Panc1 (cell line): Measurements from ENCODE around the gene WDR11. TPM values are rescaled to one million over a fixed set of nuclear protein-coding genes. Genes with fewer than 3 reads are reported as not detected.

ENCODE experiments used
- ATAC-seq: fragments of 200-7000 bp; cut with Tn5 transposase; 2 replicates; pipeline ENCODE4 v1.9.1; 2020; ENCODE audit warnings: mild to moderate bottlenecking, moderate library complexity
- BruUV-seq: library from RNA; stranded (reverse); fragments of 400-500 nt; replicated peaks from 2 replicates; lab custom pipeline; 2021; lab: Mats Ljungman, UMichigan
- CTCF ChIA-PET: fragments of 300-600 bp; sonication (Branson Sonifier 250); formaldehyde crosslinking; loops from one replicate; lab custom pipeline; 2022; ENCODE audit warnings: antibody characterized with exemption; lab: Charles Lee
- POLR2A ChIA-PET: fragments of 300-600 bp; sonication (Branson Sonifier 250); formaldehyde crosslinking; loops from one replicate; lab custom pipeline; 2022; ENCODE audit warnings: antibody characterized with exemption; lab: Charles Lee
- DNase-seq: peaks from one replicate; pipeline ENCODE4 v3.0.0-alpha.2; 2010; ENCODE audit warnings: low read depth, low spot score
- H3K27ac ChIP-seq: 2 replicates; pipeline ENCODE4 v1.5.1; 2011; ENCODE audit warnings: mild to moderate bottlenecking, low read length, inconsistent platforms
- H3K27me3 ChIP-seq: fragments of 200-500 bp; sonication (Bioruptor generic); 2 replicates; pipeline ENCODE4 v1.6.0; 2014; ENCODE audit warnings: low read length, inconsistent platforms; ENCODE audit not compliant: control insufficient read depth, insufficient read depth
- H3K36me3 ChIP-seq: fragments of 200-500 bp; sonication (Bioruptor generic); 2 replicates; pipeline ENCODE4 v1.5.1; 2014; ENCODE audit warnings: inconsistent platforms, mild to moderate bottlenecking, low read length, moderate library complexity; ENCODE audit not compliant: control insufficient read depth, insufficient read depth
- H3K4me1 ChIP-seq: 2 replicates; pipeline ENCODE4 v1.5.1; 2011; ENCODE audit warnings: inconsistent platforms, mild to moderate bottlenecking, low read length, moderate library complexity; ENCODE audit not compliant: control insufficient read depth, insufficient read depth
- H3K4me3 ChIP-seq, 2 experiments: 2 replicates each; pipeline ENCODE4 v1.5.1; 2011 to 2012; ENCODE audit warnings: low read depth in 2 of 2, low read length in 2 of 2, mild to moderate bottlenecking in 2 of 2, inconsistent platforms in 1 of 2, moderate library complexity in 1 of 2
- H3K9me3 ChIP-seq: fragments of 200-500 bp; sonication (Bioruptor generic); 2 replicates; pipeline ENCODE4 v1.5.1; 2014; ENCODE audit warnings: low read depth, mild to moderate bottlenecking, inconsistent platforms, low read length, moderate library complexity; ENCODE audit not compliant: control insufficient read depth, insufficient read depth
- POLR2AphosphoS5 ChIP-seq: IDR thresholded peaks from 2 replicates; pipeline ENCODE4 v1.6.1; 2012; ENCODE audit warnings: mild to moderate bottlenecking, low read depth, low read length, moderate library complexity
- SIN3A ChIP-seq: IDR thresholded peaks from 2 replicates; pipeline ENCODE4 v1.6.1; 2012; ENCODE audit warnings: low read depth, mild to moderate bottlenecking, low read length, moderate library complexity, borderline replicate concordance; ENCODE audit not compliant: insufficient read depth
- TCF7L2 ChIP-seq: IDR thresholded peaks from 2 replicates; pipeline ENCODE4 v1.6.1; 2011; ENCODE audit warnings: mild to moderate bottlenecking, low read depth, low read length, inconsistent platforms
- in situ Hi-C: cut with HindIII; loops from 2 replicates; pipeline ENCODE4 v1.10.0; 2016; ENCODE audit warnings: low sequenced_read_pairs, low pct_unique_long_range_greater_than_20kb
- intact Hi-C: fragments of 100-400 bp; cut with micrococcal nuclease; formaldehyde crosslinking; loops from one replicate; pipeline ENCODE4 v1.10.0; 2022; ENCODE audit not compliant: unreplicated experiment
- total RNA-seq: library from RNA; stranded (reverse); gene quantifications from one replicate; pipeline ENCODE4 v1.2.1, GENCODE V29; 2021; ENCODE audit not compliant: unreplicated experiment
- TF ChIP-seq, protein P1 (sequence below): fragments of 450-650 bp; IDR thresholded peaks from 2 replicates; pipeline ENCODE4 v1.5.1; 2017; ENCODE audit warnings: mild to moderate bottlenecking
- TF ChIP-seq, protein P2 (sequence below), 2 experiments: IDR thresholded peaks; 2 replicates each; pipeline ENCODE4 v1.6.1; 2011 to 2012; ENCODE audit warnings: low read depth in 2 of 2, control low read depth in 1 of 2, low read length in 1 of 2, mild to moderate bottlenecking in 1 of 2, moderate library complexity in 1 of 2; ENCODE audit not compliant: insufficient read depth in 1 of 2

Gene WDR11
- total RNA-seq, 1 experiment from 2014 or later: 59.3 TPM

DNA sequence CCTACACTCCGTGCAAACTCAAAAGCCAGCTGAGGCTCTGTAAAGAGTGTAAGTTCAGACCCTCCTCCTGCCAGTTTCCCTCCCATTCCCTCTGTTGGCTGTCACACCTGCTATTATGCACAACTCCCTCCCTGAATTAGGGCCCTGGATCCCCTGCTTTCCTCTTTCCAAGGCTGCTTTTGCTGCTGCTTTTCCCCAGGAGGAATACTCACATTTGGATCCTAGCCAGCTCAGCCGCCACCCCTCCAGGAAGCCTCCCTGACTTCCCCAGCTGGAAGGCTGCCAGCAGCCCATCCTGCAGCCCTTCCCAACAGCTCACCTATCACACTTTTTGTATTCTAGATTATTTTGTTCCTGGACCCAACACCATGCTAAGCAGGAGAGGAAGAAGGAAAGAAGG lies 40.9 kb upstream of the WDR11 start:
- H3K9me3 ChIP-seq: no peaks in the 10 kb centered on the region
- TF ChIP-seq TCF7L2: no peak
- no TSS peak for BruUV-seq
- no peak for DNase-seq
- no peak for ATAC-seq
- H3K4me3 ChIP-seq: no peak overlapping the region
- peaks cover 38% of the 10 kb centered on the region for H3K27me3 ChIP-seq
- H3K27ac ChIP-seq: no peak overlapping the region
- H3K4me1 ChIP-seq: no peaks in the 10 kb centered on the region
- intact Hi-C loops (no loop called here), in situ Hi-C loops (no loop called here)
- H3K36me3 ChIP-seq: no peaks in the 10 kb centered on the region
- ChIA-PET CTCF (no interaction called here), POLR2A (no interaction called here)

DNA sequence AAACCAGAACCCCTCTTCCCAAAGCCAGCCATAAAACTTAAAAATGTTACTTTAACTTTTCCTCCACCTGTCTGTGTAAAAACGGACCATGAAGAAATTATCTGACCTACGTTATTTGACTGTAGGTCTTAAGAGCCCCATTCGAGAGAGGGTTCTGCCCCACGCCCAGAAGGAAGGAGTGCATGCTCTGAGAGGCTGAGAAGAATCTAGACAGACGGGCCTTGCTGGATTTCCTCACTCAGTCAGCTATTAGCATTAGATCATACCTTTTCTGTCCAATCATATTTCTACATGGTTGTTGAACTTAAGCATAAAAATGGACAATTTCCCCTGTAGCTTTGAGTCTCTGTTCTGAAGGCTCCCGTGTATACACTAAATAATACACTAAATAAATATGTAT lies 38.1 kb upstream of the WDR11 start:
- POLR2A ChIA-PET: no interaction called here
- CTCF ChIA-PET: no interaction called here
- Histone ChIP-seq H3K9me3 (no peaks in the 10 kb centered on the region), H3K27me3 (peaks cover 31% of the 10 kb centered on the region), H3K27ac (no peak overlapping the region), H3K36me3 (no peaks in the 10 kb centered on the region), H3K4me3 (no peak overlapping the region), H3K4me1 (no peaks in the 10 kb centered on the region)
- TF ChIP-seq, protein P1, sequence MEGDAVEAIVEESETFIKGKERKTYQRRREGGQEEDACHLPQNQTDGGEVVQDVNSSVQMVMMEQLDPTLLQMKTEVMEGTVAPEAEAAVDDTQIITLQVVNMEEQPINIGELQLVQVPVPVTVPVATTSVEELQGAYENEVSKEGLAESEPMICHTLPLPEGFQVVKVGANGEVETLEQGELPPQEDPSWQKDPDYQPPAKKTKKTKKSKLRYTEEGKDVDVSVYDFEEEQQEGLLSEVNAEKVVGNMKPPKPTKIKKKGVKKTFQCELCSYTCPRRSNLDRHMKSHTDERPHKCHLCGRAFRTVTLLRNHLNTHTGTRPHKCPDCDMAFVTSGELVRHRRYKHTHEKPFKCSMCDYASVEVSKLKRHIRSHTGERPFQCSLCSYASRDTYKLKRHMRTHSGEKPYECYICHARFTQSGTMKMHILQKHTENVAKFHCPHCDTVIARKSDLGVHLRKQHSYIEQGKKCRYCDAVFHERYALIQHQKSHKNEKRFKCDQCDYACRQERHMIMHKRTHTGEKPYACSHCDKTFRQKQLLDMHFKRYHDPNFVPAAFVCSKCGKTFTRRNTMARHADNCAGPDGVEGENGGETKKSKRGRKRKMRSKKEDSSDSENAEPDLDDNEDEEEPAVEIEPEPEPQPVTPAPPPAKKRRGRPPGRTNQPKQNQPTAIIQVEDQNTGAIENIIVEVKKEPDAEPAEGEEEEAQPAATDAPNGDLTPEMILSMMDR: no peak
- TF ChIP-seq, protein P2, sequence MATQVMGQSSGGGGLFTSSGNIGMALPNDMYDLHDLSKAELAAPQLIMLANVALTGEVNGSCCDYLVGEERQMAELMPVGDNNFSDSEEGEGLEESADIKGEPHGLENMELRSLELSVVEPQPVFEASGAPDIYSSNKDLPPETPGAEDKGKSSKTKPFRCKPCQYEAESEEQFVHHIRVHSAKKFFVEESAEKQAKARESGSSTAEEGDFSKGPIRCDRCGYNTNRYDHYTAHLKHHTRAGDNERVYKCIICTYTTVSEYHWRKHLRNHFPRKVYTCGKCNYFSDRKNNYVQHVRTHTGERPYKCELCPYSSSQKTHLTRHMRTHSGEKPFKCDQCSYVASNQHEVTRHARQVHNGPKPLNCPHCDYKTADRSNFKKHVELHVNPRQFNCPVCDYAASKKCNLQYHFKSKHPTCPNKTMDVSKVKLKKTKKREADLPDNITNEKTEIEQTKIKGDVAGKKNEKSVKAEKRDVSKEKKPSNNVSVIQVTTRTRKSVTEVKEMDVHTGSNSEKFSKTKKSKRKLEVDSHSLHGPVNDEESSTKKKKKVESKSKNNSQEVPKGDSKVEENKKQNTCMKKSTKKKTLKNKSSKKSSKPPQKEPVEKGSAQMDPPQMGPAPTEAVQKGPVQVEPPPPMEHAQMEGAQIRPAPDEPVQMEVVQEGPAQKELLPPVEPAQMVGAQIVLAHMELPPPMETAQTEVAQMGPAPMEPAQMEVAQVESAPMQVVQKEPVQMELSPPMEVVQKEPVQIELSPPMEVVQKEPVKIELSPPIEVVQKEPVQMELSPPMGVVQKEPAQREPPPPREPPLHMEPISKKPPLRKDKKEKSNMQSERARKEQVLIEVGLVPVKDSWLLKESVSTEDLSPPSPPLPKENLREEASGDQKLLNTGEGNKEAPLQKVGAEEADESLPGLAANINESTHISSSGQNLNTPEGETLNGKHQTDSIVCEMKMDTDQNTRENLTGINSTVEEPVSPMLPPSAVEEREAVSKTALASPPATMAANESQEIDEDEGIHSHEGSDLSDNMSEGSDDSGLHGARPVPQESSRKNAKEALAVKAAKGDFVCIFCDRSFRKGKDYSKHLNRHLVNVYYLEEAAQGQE (IDR thresholded peaks at IDR 0.05; ENCODE audit: insufficient read depth in 1 of 2, low read depth in 2 of 2, low read length in 1 of 2): no peak
- TF ChIP-seq TCF7L2 (no peak), SIN3A (no peak)
- intact Hi-C loops: no loop called here
- no TSS peak for BruUV-seq
- ATAC-seq (no peak), DNase-seq (no peak)
- in situ Hi-C loops: no loop called here

DNA sequence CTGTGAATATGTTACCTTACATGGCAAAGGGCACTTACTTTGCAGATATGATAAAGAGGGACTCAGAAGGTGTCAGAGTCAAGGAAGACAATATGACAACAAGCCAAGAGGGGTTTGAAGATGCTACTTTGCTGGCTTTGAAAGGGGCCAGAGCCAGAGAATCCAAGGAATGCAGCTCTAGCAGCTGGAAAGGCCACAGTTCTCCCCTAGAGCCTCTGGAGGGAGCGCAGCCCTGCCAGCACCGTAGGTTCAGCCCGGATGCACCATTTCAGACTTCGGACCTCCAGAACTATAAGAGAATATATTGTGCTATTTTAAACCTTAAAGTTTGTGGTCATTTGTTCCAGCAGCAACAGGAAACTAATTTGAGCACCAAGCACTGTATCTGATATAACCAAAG lies 32.9 kb upstream of the WDR11 start:
- Histone ChIP-seq H3K27ac (no peak overlapping the region), H3K4me1 (no peaks in the 10 kb centered on the region), H3K27me3 (peaks cover 13% of the 10 kb centered on the region), H3K9me3 (no peaks in the 10 kb centered on the region), H3K36me3 (no peaks in the 10 kb centered on the region), H3K4me3 (no peak overlapping the region)
- in situ Hi-C loops (no loop called here), intact Hi-C loops (no loop called here)
- ATAC-seq: no peak
- no TSS peak for BruUV-seq
- TF ChIP-seq, protein P1: no peak
- TF ChIP-seq POLR2AphosphoS5: no peak
- TF ChIP-seq TCF7L2: no peak
- TF ChIP-seq SIN3A: no peak
- TF ChIP-seq, protein P2 (IDR thresholded peaks at IDR 0.05; ENCODE audit: insufficient read depth in 1 of 2, low read depth in 2 of 2, low read length in 1 of 2): no peak
- ChIA-PET POLR2A (no interaction called here), CTCF (no interaction called here)
- no peak for DNase-seq
